Mammary epithelial cell (primary cell): ENCODE results near the gene THOC2.

ENCODE experiments used
- CTCF ChIP-seq, 2 donors: IDR thresholded peaks in 1 of 2; conservative IDR thresholded peaks in 1 of 2; 2 replicates each; pipeline ENCODE4 v1.5.1; 2011 to 2012; ENCODE audit warnings: inconsistent platforms in 2 of 2, low read length in 2 of 2, mild to moderate bottlenecking in 2 of 2, control low read depth in 1 of 2, low read depth in 1 of 2; ENCODE audit not compliant: insufficient read depth in 1 of 2; ENCODE audit errors: extremely low read depth in 1 of 2
- EZH2 ChIP-seq: IDR thresholded peaks from 2 replicates; pipeline ENCODE4 v1.6.1; 2012; ENCODE audit warnings: low read length, inconsistent platforms, borderline replicate concordance

GRCh38 chrX:123550829-123551228 is 182.0 kb downstream of the THOC2 start:
- no peak for TF ChIP-seq CTCF (conservative IDR thresholded peaks at IDR 0.05 in 1 of 2, IDR thresholded peaks at IDR 0.05 in 1 of 2; ENCODE audit: extremely low read depth in 1 of 2, insufficient read depth in 1 of 2, low read depth in 1 of 2, low read length in 2 of 2)
- no peak for TF ChIP-seq EZH2
